Measurements from ENCODE around the gene GAGE13. TPM values are rescaled to one million over a fixed set of nuclear protein-coding genes. Genes with fewer than 3 reads are reported as not detected.
"Not testable (repeated sequence)": the region's sequence is repeated elsewhere in the genome, so short reads cannot be mapped to it uniquely, and the experiment has no call there.

The GAGE13 gene
- total RNA-seq, 1 donor from 2014 or later, result not detected

GRCh38 chrX:49330421-49330820 is 961 bp upstream of the GAGE13 start:
- not testable (repeated sequence) for DNase-seq (ENCODE audit: low read depth in 2 of 2)

DNA sequence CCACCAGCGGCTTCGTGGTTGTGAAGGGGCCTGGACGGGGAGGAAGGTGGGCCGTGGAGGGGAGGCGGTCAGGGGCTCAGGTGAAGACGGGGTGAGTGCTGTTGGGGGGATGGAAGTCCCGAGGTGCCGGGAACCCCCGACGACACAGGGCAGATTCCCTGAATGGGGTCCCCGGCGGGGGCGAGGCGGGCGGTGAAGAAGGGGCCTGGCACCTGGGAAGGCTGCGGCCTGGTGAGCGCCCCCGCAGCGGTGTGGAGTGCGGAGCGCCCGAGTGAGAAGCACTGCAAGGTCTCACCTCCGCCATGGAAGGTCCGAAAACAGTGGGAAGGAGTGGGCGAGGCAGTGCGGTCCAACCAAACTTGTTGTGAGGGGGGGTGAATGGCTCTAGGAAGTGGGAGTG is 459 bp downstream of the GAGE13 start:
- not testable (repeated sequence) for DNase-seq (ENCODE audit: low read depth in 2 of 2)

DNA sequence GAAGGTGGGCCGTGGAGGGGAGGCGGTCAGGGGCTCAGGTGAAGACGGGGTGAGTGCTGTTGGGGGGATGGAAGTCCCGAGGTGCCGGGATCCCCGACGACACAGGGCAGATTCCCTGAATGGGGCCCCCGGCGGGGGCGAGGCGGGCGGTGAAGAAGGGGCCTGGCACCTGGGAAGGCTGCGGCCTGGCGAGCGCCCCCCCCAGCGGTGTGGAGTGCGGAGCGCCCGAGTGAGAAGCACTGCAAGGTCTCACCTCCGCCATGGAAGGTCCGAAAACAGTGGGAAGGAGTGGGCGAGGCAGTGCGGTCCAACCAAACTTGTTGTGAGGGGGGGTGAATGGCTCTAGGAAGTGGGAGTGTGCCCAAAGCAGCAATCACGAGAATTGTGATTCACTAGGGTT is 10.1 kb downstream of the GAGE13 start:
- DNase-seq (ENCODE audit: low read depth in 2 of 2), result not testable (repeated sequence)

- not testable (repeated sequence) for DNase-seq (ENCODE audit: low read depth in 2 of 2)
These were observed 13.3 kb downstream of the GAGE13 start for GRCh38 chrX:49344496-49345175.

DNA sequence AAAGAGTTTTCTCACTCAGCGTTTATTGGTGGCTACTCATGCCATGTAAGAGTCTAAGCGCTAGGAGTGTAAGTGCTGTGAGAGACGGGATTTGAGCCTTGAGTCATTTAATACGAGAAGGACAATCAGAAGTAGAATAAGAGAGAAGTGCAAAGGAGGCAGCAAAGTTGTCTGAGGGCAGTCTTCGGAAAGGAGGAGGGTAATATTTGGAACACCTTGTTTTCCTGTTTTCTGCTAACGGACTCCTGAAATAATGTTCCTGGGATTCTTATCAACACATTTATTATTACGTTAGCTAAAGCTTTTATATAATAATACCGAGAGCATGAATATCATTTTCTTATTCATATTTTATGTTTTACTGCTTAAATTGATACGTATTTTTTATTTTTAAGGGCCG is 14.0 kb downstream of the GAGE13 start:
- not testable (repeated sequence) for DNase-seq (ENCODE audit: low read depth in 2 of 2)

- DNase-seq (ENCODE audit: low read depth in 2 of 2), result not testable (repeated sequence)
These were observed 14.8 kb downstream of the GAGE13 start for GRCh38 chrX:49346150-49346549.

Other genes with a start within 250 kb of the GAGE13 start
- gene GPKOW, start 207.8 kb upstream of the GAGE13 start, total RNA-seq, result 16.3 and 16.6 TPM in 2 replicates
- 0.60 and 0.65 TPM in 2 replicates for gene MAGIX, start 168.8 kb upstream of the GAGE13 start, total RNA-seq
- 6.7 and 12.6 TPM in 2 replicates for gene PLP2, start 159.7 kb upstream of the GAGE13 start, total RNA-seq
- 2.8 and 3.4 TPM in 2 replicates for gene PRICKLE3, start 145.2 kb upstream of the GAGE13 start, total RNA-seq
- under 0.01 TPM in 2 replicates for gene SYP, start 131.4 kb upstream of the GAGE13 start, total RNA-seq
- gene CACNA1F, start 98.2 kb upstream of the GAGE13 start, total RNA-seq, result under 0.01 TPM in 1 of 2 replicates, not detected in the other
- 6.8 and 7.3 TPM in 2 replicates for gene CCDC22, start 96.1 kb upstream of the GAGE13 start, total RNA-seq
- gene FOXP3, start 66.9 kb upstream of the GAGE13 start, total RNA-seq, result not detected in 2 replicates
- gene PPP1R3F, start 61.8 kb upstream of the GAGE13 start, total RNA-seq, result 1.3 and 4.6 TPM in 2 replicates
- gene GAGE10, start 27.9 kb upstream of the GAGE13 start, total RNA-seq, result not detected in 2 replicates
- not detected in 2 replicates for gene GAGE12J, start 9.5 kb upstream of the GAGE13 start, total RNA-seq
- gene GAGE12C, start 200.6 kb downstream of the GAGE13 start, total RNA-seq, result not detected in 2 replicates
- gene GAGE12D, start 210.2 kb downstream of the GAGE13 start, total RNA-seq, result not detected in 2 replicates
- not detected in 2 replicates for gene GAGE12E, start 219.7 kb downstream of the GAGE13 start, total RNA-seq
- not detected in 2 replicates for gene GAGE12F, start 229.3 kb downstream of the GAGE13 start, total RNA-seq
- not detected in 2 replicates for gene GAGE12G, start 238.8 kb downstream of the GAGE13 start, total RNA-seq
- not detected in 2 replicates for gene GAGE12H, start 248.4 kb downstream of the GAGE13 start, total RNA-seq